Heart right ventricle (tissue), 16 donors: ENCODE data around the gene PHLDA3. TPM values are rescaled to one million over a fixed set of nuclear protein-coding genes. Genes with fewer than 3 reads are reported as not detected.

Experiments used
- ATAC-seq, 8 donors: fragments of 200-7000 bp; cut with Tn5 transposase; one replicate each; pipeline ENCODE4 v1.9.1; 2020; ENCODE audit warnings: mild to moderate bottlenecking in 8 of 8, moderate library complexity in 8 of 8, moderate number of reproducible peaks in 1 of 8
- DNase-seq, 2 donors: peaks; one replicate each; pipeline ENCODE4 v3.0.0-alpha.2; 2020
- H3K27ac ChIP-seq, 10 donors: fragments of 200-600 bp; sonication (generic) in 2 of 10; one replicate each; pipeline versions ENCODE4 v1.5.0 to v1.8.0; 2020 to 2022; ENCODE audit warnings: mild to moderate bottlenecking in 3 of 10
- H3K27me3 ChIP-seq, 7 donors: fragments of 200-600 bp; one replicate each; pipeline ENCODE4 v1.8.0; 2021 to 2022; ENCODE audit warnings: mild to moderate bottlenecking in 2 of 7
- H3K36me3 ChIP-seq, 9 donors: fragments of 200-600 bp; sonication (generic) in 1 of 9; one replicate each; pipeline versions ENCODE4 v1.5.0 to v1.8.0; 2020 to 2022; ENCODE audit warnings: mild to moderate bottlenecking in 2 of 9
- H3K4me1 ChIP-seq, 9 donors: fragments of 200-600 bp; sonication (generic) in 1 of 9; one replicate each; pipeline versions ENCODE4 v1.5.0 to v1.8.0; 2020 to 2022; ENCODE audit warnings: mild to moderate bottlenecking in 4 of 9
- H3K4me3 ChIP-seq, 10 donors: fragments of 200-600 bp; sonication (generic) in 2 of 10; one replicate each; pipeline versions ENCODE4 v1.5.0 to v1.8.0; 2020 to 2022; ENCODE audit warnings: mild to moderate bottlenecking in 7 of 10, moderate library complexity in 2 of 10
- H3K9me3 ChIP-seq, 11 donors: fragments of 200-600 bp in 10 of 11; sonication (generic) in 2 of 11; one replicate each; pipeline versions ENCODE4 v1.5.0 to v1.8.0; 2013 to 2022; ENCODE audit warnings: mild to moderate bottlenecking in 2 of 11, control low read depth in 1 of 11, moderate library complexity in 1 of 11
- WGBS, 2 donors: extraction: QIAGEN DNeasy Blood & Tissue Kit; methylation state at CpG; one replicate each; pipeline ENCODE4 v1.1.7; 2013; ENCODE audit warnings: inconsistent platforms in 1 of 2; 5-methylcytosine and 5-hydroxymethylcytosine counted together
- intact Hi-C, 10 donors: fragments of 100-400 bp; cut with DNase I; formaldehyde crosslinking; loops; one replicate each; pipeline versions ENCODE4 v1.11.1 to v1.14.2; 2022
- polyA plus RNA-seq, 2 donors: library from polyadenylated mRNA; stranded (reverse); fragments of 200-250 nt; gene quantifications; one replicate each; pipeline ENCODE4 v1.2.3, GENCODE V29; 2013
- total RNA-seq, 10 donors: library from RNA; stranded (reverse); fragmentation: NEBNext Ultra II Directional in 3 of 10; extraction: Animal tissue kit (Norgen Biotek cat#: 25700) in 3 of 10; gene quantifications; one replicate each; pipeline versions ENCODE4 v1.2.1 to v1.2.4, GENCODE V29; 2021 to 2023
- TF ChIP-seq, protein P1 (sequence below), 9 donors: fragments of 200-600 bp; sonication (generic) in 2 of 9; IDR thresholded peaks; one replicate each; pipeline versions ENCODE4 v1.5.0 to v1.8.0; 2021 to 2022; ENCODE audit warnings: antibody characterized with exemption in 9 of 9, mild to moderate bottlenecking in 5 of 9, moderate library complexity in 1 of 9
- donor health status: Arrhythmogenic right ventricular cardiomyopathy.
- donor health status: ischemic (EF 13 %, LVEDD 7.1; RV severe dilation, severe dysfunction).
- donor health status: healthy with polysubstance abuse.
- donor health status: DM: no; HTN: yes; CAD: no.
- donor health status: DM: no; HTN: no; CAD: no.
- donor health status: ischemic (EF 25% LVEDD 6.9; RV normal size, moderate dysfunction).
- donor health status: ischemic (EF 25% LVEDD 5.7; RV mildly dilated, moderate dysfunction).
- donor health status: healthy.
- donor health status: DM: yes; HTN: yes; CAD: no.
- donor health status: Ischemic cardiomyopathy.
- donor health status: ischemic (EF 35%, LVEDD 5.7; RV mildly dilated, moderate dysfunction).
- donor health status: nonischemic (EF 11% LVEDD 7.7; RV severe dilation, severe dysfunction).
- donor health status: DM: yes; HTN: yes; CAD: no.
- donor health status: PGD.
- donor health status: ischemic (EF 29% LVEDD 5.4; RV normal size, mild dysfunction).
- donor health status: nonischemic (EF 23%, LVEDD 6.1; RV moderate dilation, normal function).

The PHLDA3 gene
- total and polyA plus RNA-seq, 12 donors = 14.4 to 40.0 (median 23.6) TPM

DNA sequence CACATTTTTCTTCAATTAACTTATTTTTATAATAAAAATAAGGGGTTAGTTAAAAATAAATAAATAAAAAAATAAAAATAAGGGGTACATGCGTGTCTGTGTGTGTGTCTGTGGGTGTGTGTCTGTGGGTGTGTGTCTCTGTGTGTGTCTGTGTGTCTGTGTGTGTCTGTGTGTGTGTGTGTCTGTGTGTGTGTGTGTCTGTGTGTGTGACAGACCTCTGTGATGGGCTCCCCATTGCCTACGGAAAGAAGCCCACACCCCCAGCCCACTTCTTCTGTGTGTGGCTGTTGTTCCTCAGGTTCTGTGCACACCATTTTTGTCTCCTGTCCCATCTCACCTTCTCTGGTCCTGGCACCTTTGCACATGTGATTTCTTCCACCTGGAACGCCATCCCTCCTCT, 9.9 kb downstream of the PHLDA3 start:
- Histone ChIP-seq H3K4me1 (peaks cover 3 to 65% (median 49%) of the 10 kb centered on the region in 9 donors), H3K27ac (no peak overlapping the region)
- 95 to 96% methylated on average over 3 of the region's 3 CpGs for WGBS, 2 donors

GRCh38 chr1:201457508-201457960, 11.5 kb downstream of the PHLDA3 start:
- TF ChIP-seq, protein P1, sequence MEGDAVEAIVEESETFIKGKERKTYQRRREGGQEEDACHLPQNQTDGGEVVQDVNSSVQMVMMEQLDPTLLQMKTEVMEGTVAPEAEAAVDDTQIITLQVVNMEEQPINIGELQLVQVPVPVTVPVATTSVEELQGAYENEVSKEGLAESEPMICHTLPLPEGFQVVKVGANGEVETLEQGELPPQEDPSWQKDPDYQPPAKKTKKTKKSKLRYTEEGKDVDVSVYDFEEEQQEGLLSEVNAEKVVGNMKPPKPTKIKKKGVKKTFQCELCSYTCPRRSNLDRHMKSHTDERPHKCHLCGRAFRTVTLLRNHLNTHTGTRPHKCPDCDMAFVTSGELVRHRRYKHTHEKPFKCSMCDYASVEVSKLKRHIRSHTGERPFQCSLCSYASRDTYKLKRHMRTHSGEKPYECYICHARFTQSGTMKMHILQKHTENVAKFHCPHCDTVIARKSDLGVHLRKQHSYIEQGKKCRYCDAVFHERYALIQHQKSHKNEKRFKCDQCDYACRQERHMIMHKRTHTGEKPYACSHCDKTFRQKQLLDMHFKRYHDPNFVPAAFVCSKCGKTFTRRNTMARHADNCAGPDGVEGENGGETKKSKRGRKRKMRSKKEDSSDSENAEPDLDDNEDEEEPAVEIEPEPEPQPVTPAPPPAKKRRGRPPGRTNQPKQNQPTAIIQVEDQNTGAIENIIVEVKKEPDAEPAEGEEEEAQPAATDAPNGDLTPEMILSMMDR (IDR thresholded peaks at IDR 0.05) = no peak
- 60 to 62% methylated on average over 4 of the region's 4 CpGs for WGBS, 2 donors
- peaks cover 3 to 57% (median 42%) of the 10 kb centered on the region in 9 donors for H3K4me1 ChIP-seq
- H3K9me3 ChIP-seq = peaks cover 0 to 3% (median 0%) of the 10 kb centered on the region in 11 donors
- no peak overlapping the region for H3K4me3 ChIP-seq
- no peaks in the 10 kb centered on the region for H3K27me3 ChIP-seq
- H3K27ac ChIP-seq = peak overlapping the region in 8 of 10 donors; percentile 31 to 81 (median 66)
- no peak for ATAC-seq
- no peak for DNase-seq
- intact Hi-C loops = no loop called here
- H3K36me3 ChIP-seq = no peaks in the 10 kb centered on the region

More for the DNA sequence above, 9.9 kb downstream of the PHLDA3 start:
- Histone ChIP-seq H3K9me3 (no peaks in the 10 kb centered on the region), H3K4me3 (no peak overlapping the region), H3K27me3 (no peaks in the 10 kb centered on the region), H3K36me3 (peaks cover 0 to 3% (median 0%) of the 10 kb centered on the region in 9 donors)
- intact Hi-C loops = no loop called here
- TF ChIP-seq, protein P1 (IDR thresholded peaks at IDR 0.05) = no peak
- DNase-seq (no peak), ATAC-seq (no peak)

- DNase-seq (peak; percentile 43 to 59), ATAC-seq (peak; percentile 38 to 77 (median 62))
- H3K9me3 ChIP-seq = peaks cover 0 to 3% (median 0%) of the 10 kb centered on the region in 11 donors
- no peaks in the 10 kb centered on the region for H3K36me3 ChIP-seq
- 69 to 72% methylated on average over 11 of the region's 11 CpGs for WGBS, 2 donors
- peaks cover 0 to 49% (median 38%) of the 10 kb centered on the region in 9 donors for H3K4me1 ChIP-seq
- no peak overlapping the region for H3K4me3 ChIP-seq
- intact Hi-C loops = no loop called here
- peak overlapping the region in 9 of 10 donors; percentile 31 to 81 (median 66) for H3K27ac ChIP-seq
- TF ChIP-seq, protein P1 (IDR thresholded peaks at IDR 0.05) = no peak
- H3K27me3 ChIP-seq = no peaks in the 10 kb centered on the region
Observed at GRCh38 chr1:201456499-201457309, 12.3 kb downstream of the PHLDA3 start.

- Histone ChIP-seq H3K27ac (peak overlapping the region in 1 of 10 donors; percentile 56), H3K36me3 (no peaks in the 10 kb centered on the region), H3K9me3 (peaks cover 0 to 3% (median 0%) of the 10 kb centered on the region in 11 donors), H3K4me1 (peaks cover 0 to 49% (median 40%) of the 10 kb centered on the region in 9 donors), H3K4me3 (no peak overlapping the region), H3K27me3 (no peaks in the 10 kb centered on the region)
- TF ChIP-seq, protein P1 (IDR thresholded peaks at IDR 0.05) = no peak
- ATAC-seq = no peak
- 68 to 76% methylated on average over 6 of the region's 6 CpGs for WGBS, 2 donors
- DNase-seq = no peak
- intact Hi-C loops = no loop called here
Observed at GRCh38 chr1:201455098-201455497, 13.9 kb downstream of the PHLDA3 start.
